HG03575 (cell line): Measurements from ENCODE around the gene ATP10A.
"Not testable (repeated sequence)": the region's sequence is repeated elsewhere in the genome, so short reads cannot be mapped to it uniquely, and the experiment has no call there.

ENCODE experiments used
- ATAC-seq: cut with Tn5 transposase; IDR thresholded peaks from one replicate; pipeline ENCODE4 v1.9.1; 2021; ENCODE audit not compliant: unreplicated experiment, insufficient number of reproducible peaks, low FRiP score; ENCODE audit errors: extremely low read depth

Gene ATP10A

DNA sequence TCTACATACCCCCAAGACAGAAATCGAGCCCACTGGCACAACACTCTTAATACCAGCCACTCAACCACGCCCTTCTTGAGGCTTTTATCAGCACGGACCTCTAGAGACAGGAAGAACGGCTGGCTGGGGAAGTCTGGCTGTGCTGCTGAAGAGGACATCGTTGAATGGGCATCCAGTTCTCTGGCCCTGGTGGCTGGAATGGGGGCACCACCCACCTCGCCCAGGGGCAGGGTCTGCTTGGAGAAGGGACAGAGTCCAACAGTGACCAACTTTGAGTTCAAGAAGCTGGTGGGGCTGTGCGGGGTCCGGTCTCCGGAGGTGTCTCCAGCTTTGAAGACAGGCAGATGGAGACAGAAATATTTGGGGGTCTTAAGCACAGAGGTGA, 77.5 kb downstream of the ATP10A start:
- ATAC-seq: no peak

DNA sequence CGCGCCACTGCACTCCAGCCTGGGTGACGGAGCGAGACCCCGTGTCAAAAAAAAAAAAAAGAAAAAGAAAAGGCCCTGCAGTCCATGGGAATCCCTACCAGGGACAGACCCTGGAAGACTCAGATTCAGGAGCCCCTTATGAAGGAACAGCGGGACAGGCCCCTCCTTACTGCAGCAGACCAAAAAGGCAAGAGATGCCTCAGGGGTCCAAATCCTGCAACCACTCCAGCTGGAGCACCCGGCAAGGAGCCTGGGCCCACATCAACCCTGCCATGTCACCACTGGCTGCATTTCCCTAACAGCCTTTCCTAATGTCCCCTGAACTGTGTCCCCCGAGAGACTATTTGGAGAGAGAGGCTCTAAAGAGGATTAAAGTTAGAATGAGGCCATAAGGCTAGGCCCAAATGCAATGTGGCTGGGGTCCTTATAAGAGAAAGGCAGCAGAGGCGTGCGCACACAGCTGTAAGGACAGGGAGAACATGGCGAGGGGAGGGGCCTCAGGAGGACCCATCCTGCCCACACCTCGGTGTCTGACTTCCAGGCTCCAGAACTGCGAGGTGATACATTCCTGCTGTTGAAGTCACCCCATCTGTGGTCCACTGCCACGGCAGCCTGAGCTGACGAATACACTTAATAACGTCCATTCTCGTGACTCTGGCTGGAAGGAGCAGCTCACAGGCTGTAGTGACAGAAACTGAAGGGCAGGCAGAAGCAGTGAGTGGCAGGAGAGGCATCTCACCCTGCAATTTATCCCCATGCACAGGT, 78.1 kb downstream of the ATP10A start:
- ATAC-seq: no peak

DNA sequence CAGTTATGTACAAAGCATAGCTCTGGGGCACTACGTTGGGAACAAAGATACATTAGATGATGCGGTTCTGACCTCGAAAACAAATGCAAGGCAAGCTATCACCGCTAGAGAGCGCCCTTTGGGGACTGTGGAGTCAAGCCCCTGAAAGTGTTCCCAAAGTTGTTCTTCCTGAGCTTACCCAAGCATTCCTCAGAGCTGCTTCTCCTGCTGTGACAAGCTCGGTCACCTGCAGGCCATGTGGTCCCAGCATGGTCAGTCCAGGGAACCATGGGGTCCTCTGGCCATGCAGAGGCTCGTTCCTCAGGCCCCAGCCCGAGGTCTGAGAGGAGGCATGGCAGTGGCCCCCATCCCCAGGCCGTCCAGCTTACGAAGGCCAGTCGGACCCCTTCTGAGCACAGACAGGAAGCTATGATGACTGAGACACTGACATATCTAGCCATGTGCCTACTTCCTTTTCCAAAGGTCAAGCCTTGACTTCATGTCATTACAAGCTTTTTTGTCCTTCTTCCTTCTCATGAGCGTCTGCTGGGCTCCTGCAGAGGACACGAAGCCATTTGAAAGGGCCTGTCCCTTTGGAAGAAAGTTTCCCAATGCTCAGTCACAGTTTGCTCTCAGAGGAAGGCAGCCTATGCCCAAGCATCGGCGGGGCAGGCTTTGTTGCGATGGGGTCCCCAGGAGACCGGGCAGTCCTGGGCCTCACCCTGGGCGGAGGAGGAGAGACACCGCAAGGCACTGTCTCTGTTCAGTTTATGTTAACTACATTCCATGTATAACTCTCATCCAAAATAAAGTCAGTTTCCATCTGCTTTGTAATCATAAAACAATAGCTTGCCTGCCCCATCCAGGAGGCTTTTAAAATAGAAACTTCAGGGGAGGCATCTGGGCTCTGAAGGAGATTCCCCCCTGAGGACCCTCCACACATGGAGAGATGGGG, 79.3 kb downstream of the ATP10A start:
- ATAC-seq: no peak

DNA sequence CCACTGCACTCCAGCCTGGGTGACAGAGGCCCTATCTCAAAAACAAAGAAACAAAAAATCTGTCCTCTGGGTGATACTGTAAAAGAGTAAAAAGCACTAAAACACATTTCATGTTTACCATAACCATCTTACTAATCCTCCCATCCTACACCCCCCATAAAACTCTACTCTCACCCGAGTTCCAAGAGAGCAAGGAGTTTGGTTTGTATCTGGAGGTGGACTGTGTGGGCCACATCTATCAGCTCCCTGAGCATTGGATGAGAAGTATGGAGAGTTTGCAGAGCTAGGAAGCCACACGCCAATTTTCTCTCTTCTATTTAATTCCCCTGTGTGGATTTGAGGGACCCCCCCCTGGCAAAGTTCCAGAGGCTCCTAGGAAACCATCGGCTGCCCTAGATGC, 80.0 kb downstream of the ATP10A start:
- no peak for ATAC-seq

DNA sequence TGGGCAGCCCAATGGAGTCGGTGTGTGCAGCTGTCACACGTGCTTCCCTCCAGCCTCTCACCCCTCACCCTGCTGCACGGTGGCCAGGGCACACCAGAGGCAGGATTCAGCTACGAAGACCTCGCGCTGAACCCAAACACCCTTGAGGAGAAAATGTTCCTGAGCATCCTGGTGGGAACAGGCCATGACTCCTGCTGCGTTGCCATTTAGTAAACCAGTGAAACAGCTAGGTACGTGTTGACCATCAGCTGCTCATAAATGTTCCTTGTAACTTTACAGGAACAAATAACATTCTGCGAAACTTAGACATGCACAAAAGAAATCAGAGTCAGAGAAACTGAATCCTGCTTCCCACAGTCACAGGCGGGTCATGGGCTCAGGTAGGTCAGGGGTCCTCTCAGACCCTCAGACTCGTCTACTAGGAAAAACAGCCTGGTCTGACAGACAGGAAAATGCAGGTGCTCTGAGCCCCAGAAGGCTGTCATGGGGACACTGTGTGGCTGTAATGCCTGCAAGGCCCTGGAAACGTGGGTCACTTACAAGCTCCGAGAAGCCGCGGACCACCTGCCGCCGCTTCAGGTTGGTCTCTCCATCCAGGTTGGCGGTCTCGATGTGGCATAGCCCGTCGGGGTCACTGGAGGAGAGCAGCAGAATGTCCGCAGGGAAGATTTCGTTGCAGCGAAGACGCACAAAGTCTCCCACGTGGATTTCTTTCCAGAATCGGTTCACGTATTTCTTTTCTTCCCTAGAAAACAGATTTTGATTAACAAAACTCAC, 82.5 kb downstream of the ATP10A start:
- ATAC-seq: no peak

DNA sequence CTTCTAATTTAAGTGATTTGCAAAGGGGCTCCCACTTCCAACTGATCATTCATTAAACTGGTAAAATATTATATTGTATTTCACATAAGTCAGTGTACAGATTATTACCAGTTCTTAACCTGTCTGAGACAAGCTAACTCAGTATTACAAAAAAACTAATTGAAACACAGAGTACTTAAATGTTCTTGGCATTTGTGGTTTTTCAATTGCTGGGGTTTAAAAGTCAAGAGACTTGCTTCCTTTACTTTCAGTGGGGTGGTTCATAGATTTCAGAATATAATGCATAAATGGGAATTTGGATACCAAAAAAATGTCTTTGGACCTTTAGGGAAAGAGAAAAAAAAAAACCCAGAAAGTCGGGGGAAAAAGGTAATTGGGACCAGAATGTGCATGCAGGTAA, 85.0 kb downstream of the ATP10A start:
- no peak for ATAC-seq

DNA sequence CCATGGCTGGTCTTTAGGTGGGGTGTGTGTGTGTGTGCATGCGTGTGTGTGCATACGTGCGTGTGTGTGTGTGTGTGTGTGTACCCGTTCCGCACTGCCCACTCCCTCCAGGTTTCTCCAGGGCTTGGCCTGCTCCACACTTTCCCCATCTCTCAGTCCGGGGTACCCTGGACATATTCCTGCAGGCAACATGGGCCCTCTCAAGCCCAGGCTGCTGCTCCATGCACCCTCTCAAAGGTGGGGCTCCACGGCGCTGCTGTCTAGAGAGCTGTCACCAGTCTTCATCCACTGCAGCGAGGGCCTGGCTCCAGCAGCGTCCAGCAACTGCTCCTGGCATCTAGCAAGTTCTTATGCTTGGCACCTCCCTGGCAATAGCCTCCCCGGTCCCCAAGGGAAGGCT, 86.1 kb downstream of the ATP10A start:
- ATAC-seq: no peak

DNA sequence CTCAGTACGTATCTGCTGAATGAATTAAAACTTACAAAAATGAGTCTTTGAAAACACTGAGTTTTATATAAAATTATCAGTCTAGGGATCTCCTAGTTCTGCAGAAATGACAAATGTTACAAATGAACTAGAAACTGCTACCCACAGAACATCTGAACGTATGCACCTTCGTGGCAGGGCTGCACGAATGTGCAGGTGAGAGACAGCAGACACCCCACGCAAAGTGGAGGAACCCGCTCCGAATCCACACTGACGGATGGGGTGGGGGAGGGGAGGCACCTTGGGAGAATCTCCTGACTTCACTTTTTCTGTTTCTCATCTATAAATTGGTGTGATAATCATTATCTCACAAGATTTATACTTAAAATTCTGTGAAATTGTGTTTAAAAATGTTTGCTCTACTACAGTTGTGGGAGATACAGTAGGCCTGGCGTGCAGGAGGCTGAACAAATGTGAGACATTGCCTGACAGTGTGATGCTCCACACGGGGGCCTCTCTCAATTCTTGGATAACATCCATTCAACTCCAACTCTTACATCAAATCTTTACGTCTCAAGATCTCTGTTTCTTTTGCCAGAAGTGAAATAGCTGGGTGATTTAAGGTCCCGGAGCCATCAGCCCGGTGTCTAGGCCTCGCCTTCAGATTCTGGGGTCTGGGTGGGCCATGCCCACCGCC, 86.9 kb downstream of the ATP10A start:
- ATAC-seq: no peak

DNA sequence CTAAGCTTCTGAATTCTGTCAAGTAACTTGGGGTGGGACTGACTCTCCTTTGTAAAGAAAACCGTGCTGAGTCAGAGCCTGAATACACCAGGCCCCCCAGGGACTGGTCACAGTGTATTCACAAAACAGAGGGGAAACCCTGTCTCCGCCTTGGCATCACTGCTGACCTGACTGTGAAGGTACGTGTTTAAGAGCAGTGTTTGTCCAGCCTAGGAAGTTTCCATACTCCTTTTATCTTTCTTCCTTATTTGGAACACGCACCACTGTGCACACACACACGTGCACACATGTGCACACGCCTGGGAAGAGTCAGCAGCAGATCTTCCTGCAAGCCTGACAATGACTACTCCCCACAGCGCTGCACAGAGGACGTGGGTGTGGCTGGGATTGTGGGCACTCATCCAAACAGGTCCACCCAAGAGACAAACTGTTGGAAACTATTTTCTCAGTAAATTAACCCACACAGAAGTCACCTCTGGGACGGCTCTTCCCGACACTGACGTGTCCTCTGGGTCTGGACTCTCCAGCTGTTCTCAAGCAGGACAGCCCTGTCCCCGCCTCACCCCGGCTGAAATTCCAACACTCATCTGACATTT, 87.7 kb downstream of the ATP10A start:
- ATAC-seq: peak; percentile 78

DNA sequence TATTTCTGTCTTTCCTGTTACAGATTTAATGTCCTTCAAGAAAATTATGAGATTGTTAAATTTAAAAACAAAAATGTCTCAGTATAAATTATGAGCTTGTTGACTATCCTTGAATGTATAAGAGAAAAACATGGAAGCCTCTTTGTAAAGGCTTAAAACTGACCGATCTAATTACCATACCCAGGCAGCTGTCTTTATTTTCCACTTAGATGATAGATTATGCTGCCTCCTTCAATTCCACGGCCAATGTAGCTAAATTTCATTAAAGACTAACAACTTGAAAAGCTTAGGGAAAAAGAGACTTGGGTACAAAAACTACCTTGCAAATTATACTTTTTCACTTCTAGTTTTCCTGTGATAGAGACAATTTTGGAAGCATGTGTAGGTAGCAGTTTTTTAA, 88.3 kb downstream of the ATP10A start:
- ATAC-seq: no peak

DNA sequence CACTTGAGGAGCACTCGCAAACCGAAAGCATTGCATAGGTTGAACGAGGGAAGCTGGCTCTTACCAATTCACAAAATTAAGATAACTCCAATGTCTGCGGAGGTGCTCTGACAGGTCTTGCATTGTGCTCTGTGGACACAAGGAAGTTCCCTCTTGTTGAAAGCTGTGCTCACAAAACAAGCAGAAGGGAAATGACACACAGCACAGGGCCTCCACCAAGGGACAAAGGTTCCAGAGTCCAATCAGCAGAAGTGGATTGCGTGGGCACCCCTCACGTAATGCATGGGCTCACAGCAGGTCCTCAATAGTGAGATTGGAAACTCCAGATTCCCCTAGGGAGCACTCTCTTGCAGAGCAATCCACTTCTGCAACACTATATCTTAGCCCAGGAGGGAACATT, 89.9 kb downstream of the ATP10A start:
- no peak for ATAC-seq

DNA sequence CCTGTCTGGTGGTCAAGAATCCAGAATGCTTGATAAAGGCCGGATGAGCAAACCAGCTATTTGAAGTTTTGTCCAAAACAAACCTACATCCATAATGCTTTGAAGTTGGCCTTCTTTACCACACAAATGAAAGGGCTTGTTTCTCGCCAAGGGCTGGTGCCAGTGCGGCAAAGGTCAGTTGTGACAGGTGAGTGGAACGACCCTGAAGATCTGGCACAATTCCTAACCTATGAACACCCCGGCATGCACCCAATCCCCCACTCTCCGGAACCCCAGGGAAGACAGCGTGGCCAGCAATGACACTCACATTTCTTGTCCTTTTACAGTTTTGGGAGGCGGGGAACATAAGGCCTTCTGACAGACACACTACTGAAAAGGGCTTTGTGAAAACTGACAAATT, 90.6 kb downstream of the ATP10A start:
- ATAC-seq: no peak

DNA sequence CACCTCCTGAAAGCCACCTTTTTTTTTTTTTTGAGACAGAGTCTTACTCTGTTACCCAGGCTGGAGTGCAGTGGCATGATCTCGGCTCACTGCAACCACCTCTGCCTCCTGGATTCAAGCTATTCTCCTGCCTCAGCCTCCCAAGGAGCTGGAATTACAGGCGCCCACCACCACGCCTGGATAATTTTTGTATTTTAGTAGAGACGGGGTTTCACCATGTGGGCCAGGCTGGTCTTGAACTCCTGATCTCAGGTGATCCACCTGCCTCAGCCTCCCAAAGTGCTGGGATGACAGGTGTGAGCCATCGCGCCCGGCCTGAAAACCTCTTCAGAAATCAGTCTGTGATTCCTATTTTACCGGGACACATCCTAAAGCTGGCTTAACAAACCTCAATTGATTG, 91.4 kb downstream of the ATP10A start:
- ATAC-seq: not testable (repeated sequence)

DNA sequence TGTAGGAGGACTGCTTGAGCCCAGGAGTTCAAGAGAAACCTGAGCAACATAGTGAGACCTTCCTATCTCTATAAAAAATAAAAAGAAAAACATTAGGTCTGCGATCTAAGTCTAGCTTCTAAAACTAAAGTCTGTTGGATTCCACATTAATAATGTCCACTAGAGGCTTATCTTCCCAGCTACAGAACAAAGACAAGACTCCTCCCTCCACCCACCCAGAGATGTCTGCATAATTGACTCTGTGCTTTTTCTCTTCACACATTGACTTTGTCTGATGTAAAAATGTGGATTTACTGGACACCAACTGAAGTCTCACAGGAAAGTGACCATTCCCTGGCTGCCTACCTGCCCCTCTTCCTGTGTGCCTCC, 91.8 kb downstream of the ATP10A start:
- no peak for ATAC-seq

DNA sequence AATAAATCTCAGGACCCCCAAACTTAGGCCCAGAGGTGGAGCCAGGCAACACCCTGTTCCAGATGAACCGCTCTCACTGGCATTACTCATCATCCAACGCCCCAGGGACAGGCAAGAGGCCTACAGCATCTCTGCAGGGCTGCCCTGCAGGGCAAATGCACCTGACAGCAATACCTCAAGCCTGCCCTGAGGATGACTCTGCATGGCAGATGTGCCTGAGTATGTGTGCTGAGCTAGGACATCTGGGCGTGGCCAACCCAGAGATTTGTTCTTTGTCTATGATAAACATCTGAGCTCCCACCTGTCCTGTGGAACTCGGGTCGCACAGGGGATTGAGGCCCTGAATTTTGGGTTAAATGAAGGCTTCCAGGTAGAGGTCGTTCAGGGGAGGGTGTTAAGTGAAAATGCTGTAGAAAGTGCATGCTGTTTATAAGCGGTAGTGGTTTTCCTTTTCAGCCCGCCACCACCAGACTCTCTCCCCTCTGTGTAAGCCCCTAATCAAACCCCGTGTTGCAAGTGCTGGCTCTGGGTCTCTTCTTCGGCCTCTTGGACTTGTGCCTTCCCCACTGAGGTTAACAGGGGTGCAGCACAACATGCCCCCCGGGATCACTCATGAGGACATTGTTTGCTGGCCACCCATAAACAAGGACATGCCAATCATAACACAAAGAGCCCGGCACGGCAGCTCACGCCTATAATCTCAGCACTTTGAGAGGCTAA, 92.3 kb downstream of the ATP10A start:
- ATAC-seq: no peak

DNA sequence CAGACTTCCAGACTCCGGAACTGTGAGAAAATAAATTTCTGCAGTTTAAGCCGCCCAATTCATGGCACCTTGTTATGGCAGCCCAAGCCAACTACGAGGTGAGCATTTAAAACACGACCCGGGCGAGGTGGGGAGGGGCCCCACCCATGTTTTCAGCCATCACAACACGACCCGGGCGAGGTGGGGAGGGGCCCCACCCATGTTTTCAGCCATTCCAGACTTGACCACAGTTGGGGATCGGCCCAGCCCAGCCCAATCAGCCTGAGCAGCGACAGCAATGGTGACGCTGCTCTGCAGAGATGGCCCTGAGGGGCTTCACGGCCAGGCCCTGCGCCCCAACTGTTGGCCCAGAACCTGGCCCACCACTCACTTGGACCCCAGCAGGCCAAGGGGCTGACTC, 93.1 kb downstream of the ATP10A start:
- no peak for ATAC-seq

DNA sequence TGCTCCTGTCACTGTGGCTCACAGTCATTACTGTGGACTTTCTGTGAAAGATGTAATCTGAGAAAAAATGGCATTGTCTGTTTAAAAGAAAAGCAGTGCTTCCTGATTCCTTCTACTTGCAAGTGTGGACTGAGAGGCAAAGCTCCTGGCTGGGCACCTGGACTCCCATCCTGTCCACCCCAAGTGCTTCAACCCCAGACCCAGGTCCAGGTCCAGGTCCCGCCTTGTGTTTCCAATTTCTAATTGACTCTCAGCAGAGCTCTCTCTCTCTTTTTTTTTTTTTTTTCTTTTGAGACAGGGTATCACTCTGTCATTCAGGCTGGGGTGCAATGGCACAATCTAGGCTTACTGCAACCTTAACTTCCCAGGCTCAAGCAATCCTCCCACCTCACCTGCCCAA, 94.9 kb downstream of the ATP10A start:
- ATAC-seq: no peak
